Thymus (tissue), 14 donors: Measurements from ENCODE around the gene NUP98. TPM values are rescaled to one million over a fixed set of nuclear protein-coding genes. Genes with fewer than 3 reads are reported as not detected.

Experiments used
- DNase-seq, 9 donors: peaks; one replicate each; pipeline ENCODE4 v3.0.0-alpha.2; 2013; ENCODE audit warnings: low spot score in 9 of 9, low read depth in 6 of 9, missing footprints in 1 of 9
- H3K27ac ChIP-seq, 2 donors: one replicate each; pipeline ENCODE4 v1.5.1; 2013; ENCODE audit warnings: control low read depth in 1 of 2, low read depth in 1 of 2, low read length in 1 of 2, mild to moderate bottlenecking in 1 of 2, moderate library complexity in 1 of 2
- H3K27me3 ChIP-seq, 2 donors: one replicate each; pipeline ENCODE4 v1.5.1; 2013; ENCODE audit warnings: low read length in 1 of 2; ENCODE audit not compliant: control insufficient read depth in 2 of 2, insufficient read depth in 1 of 2
- H3K36me3 ChIP-seq, 2 donors: one replicate each; pipeline ENCODE4 v1.5.1; 2013; ENCODE audit warnings: low read length in 1 of 2, mild to moderate bottlenecking in 1 of 2, moderate library complexity in 1 of 2; ENCODE audit not compliant: control insufficient read depth in 2 of 2, insufficient read depth in 2 of 2
- H3K4me1 ChIP-seq, 2 donors: one replicate each; pipeline ENCODE4 v1.5.1; 2013; ENCODE audit warnings: low read length in 2 of 2; ENCODE audit not compliant: control insufficient read depth in 2 of 2, insufficient read depth in 2 of 2
- H3K4me3 ChIP-seq, 2 donors: one replicate each; pipeline ENCODE4 v1.5.1; 2013; ENCODE audit warnings: low read length in 2 of 2, control low read depth in 1 of 2, mild to moderate bottlenecking in 1 of 2
- H3K9me3 ChIP-seq, 2 donors: one replicate each; pipeline ENCODE4 v1.5.1; 2013; ENCODE audit warnings: low read length in 1 of 2, mild to moderate bottlenecking in 1 of 2; ENCODE audit not compliant: control insufficient read depth in 2 of 2, insufficient read depth in 1 of 2
- WGBS: extraction: QIAGEN DNeasy Blood & Tissue Kit; methylation state at CpG from one replicate; pipeline ENCODE4 v1.1.7; 2013; 5-methylcytosine and 5-hydroxymethylcytosine counted together
- long read RNA-seq, 10 donors: transcript quantifications; one replicate each; lab custom pipeline, GENCODE V29; 2026
- polyA plus RNA-seq: library from polyadenylated mRNA; stranded (reverse); fragments of 200-250 nt; gene quantifications from one replicate; pipeline ENCODE4 v1.2.3, GENCODE V29; 2013
- total RNA-seq: library from RNA; stranded (reverse); fragments of 120-200 nt; gene quantifications from one replicate; pipeline ENCODE4 v1.2.4, GENCODE V29; 2013
- donor health status: healthy.

NUP98 gene
- total RNA-seq (59.0 TPM), polyA plus RNA-seq (23.0 TPM)
- long read RNA-seq, donor 1 = 0 reads
- long read RNA-seq, donor 2 = 0 reads
- long read RNA-seq, donor 3, full-length matches to known transcripts = 2 of 18 reads
- long read RNA-seq, donor 3, partial matches to known transcripts = 16 of 18 reads
- long read RNA-seq, donor 3, other reads (novel, unspliced or antisense) = 0 of 18 reads
- long read RNA-seq, donor 4, partial matches to known transcripts = 29 of 30 reads
- long read RNA-seq, donor 4, other reads (novel, unspliced or antisense) = 0 of 30 reads
- long read RNA-seq, donor 5, full-length matches to known transcripts = 4 of 80 reads
- long read RNA-seq, donor 5, partial matches to known transcripts = 76 of 80 reads
- long read RNA-seq, donor 5, other reads (novel, unspliced or antisense) = 0 of 80 reads
- long read RNA-seq, donor 6, partial matches to known transcripts = 10 of 11 reads
- long read RNA-seq, donor 6, other reads (novel, unspliced or antisense) = 0 of 11 reads
- long read RNA-seq, donor 7, partial matches to known transcripts = 19 of 20 reads
- long read RNA-seq, donor 7, other reads (novel, unspliced or antisense) = 0 of 20 reads
- long read RNA-seq, donor 8, partial matches to known transcripts = 0 of 1 reads
- long read RNA-seq, donor 8, other reads (novel, unspliced or antisense) = 0 of 1 reads
- long read RNA-seq, donor 9, partial matches to known transcripts = 10 of 12 reads
- long read RNA-seq, donor 9, other reads (novel, unspliced or antisense) = 0 of 12 reads
- long read RNA-seq, donor 10, partial matches to known transcripts = 13 of 13 reads
- long read RNA-seq, donor 10, other reads (novel, unspliced or antisense) = 0 of 13 reads

GRCh38 chr11:3797329-3798090, at the start of gene NUP98:
Gene NUP98 (minus strand): TSS chr11:3797554. CDS start chr11:3782117, 15,437 bp downstream.
- Histone ChIP-seq H3K36me3 (peaks cover 14 to 21% of the 10 kb centered on the region in 2 donors), H3K27me3 (no peaks in the 10 kb centered on the region), H3K4me3 (peak within 1 kb of the TSS; percentile 91 to 93), H3K4me1 (peaks cover 7 to 19% of the 10 kb centered on the region in 2 donors), H3K27ac (peak within 1 kb of the TSS; percentile 92 to 96), H3K9me3 (no peaks in the 10 kb centered on the region)
- WGBS = under 1% methylated on average over 86 of the region's 86 CpGs
- peak; percentile 97 to 100 (median 99) for DNase-seq

DNA sequence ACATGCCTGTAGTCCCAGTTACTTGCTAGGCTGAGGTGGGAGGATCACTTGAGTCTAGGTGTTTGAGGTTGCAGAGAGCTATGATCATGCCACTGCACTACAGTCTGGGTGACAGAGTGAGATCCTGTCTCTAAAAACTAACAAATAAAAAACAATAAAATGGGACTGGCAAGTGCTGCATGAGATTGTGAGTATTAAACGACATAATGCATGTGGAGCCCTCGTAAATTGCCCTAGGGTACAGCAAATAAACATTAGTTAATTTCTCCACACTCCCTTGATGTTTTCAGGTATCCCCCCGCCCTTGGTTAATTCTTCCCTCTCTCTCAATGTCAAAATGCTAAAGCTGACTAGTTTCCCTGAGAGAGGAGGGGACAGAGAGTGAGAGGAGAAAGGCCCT, 48.3 kb upstream of the NUP98 start:
- Histone ChIP-seq H3K9me3 (no peaks in the 10 kb centered on the region), H3K4me1 (peaks cover 3 to 25% of the 10 kb centered on the region in 2 donors), H3K27ac (peak overlapping the region; percentile 10 to 61), H3K4me3 (no peak overlapping the region), H3K36me3 (no peaks in the 10 kb centered on the region), H3K27me3 (no peaks in the 10 kb centered on the region)
- no peak for DNase-seq
- 97% methylated on average over 3 of the region's 3 CpGs for WGBS

DNA sequence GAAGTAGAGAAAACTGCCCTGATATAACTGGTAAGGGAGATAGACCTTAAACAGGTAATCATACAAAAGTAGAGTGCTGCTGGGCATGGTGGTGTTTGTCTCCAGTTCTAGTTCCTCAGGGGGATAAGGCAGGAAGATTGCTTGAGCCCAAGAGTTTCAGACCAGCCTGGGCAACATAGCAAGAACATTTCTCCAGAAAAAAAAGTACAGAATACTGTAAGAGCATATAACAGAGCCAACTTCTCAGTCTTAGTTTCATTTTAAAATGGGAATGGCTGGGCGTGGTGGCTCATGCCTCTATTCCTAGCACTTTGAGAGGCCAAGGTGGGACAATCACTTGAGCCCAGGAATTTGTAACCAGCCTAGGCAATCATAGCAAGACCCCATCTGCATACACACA, 47.9 kb upstream of the NUP98 start:
- no peaks in the 10 kb centered on the region for H3K27me3 ChIP-seq
- H3K36me3 ChIP-seq = no peaks in the 10 kb centered on the region
- no peak overlapping the region for H3K4me3 ChIP-seq
- no peaks in the 10 kb centered on the region for H3K9me3 ChIP-seq
- no peak for DNase-seq
- no peak overlapping the region for H3K27ac ChIP-seq
- peaks cover 3 to 25% of the 10 kb centered on the region in 2 donors for H3K4me1 ChIP-seq
- 98% methylated on average over 1 of the region's 1 CpG for WGBS

DNA sequence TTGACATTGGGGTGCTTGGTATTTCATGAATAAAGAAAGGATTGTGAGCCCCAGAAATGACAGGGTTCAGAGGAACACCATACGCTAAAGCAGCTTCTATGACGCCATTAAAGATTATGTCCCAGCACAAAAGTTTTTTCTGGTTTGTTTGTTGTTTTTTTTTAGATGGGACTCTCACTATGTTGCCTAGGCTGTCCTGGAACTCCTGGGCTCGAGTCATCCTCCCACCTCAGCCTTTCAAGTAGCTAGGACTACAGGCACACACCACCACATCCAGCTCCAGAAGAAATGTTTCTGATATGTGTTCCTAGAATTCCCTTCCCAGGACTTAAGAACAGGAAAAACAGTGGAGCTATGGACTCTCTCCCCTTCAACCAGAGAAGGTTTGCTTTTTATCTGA, 46.0 kb upstream of the NUP98 start:
- Histone ChIP-seq H3K4me3 (no peak overlapping the region), H3K9me3 (no peaks in the 10 kb centered on the region), H3K27me3 (no peaks in the 10 kb centered on the region), H3K36me3 (peaks cover 0 to 5% of the 10 kb centered on the region in 2 donors), H3K4me1 (peaks cover 13 to 42% of the 10 kb centered on the region in 2 donors), H3K27ac (no peak overlapping the region)
- WGBS = 96% methylated on average over 3 of the region's 3 CpGs
- no peak for DNase-seq

DNA sequence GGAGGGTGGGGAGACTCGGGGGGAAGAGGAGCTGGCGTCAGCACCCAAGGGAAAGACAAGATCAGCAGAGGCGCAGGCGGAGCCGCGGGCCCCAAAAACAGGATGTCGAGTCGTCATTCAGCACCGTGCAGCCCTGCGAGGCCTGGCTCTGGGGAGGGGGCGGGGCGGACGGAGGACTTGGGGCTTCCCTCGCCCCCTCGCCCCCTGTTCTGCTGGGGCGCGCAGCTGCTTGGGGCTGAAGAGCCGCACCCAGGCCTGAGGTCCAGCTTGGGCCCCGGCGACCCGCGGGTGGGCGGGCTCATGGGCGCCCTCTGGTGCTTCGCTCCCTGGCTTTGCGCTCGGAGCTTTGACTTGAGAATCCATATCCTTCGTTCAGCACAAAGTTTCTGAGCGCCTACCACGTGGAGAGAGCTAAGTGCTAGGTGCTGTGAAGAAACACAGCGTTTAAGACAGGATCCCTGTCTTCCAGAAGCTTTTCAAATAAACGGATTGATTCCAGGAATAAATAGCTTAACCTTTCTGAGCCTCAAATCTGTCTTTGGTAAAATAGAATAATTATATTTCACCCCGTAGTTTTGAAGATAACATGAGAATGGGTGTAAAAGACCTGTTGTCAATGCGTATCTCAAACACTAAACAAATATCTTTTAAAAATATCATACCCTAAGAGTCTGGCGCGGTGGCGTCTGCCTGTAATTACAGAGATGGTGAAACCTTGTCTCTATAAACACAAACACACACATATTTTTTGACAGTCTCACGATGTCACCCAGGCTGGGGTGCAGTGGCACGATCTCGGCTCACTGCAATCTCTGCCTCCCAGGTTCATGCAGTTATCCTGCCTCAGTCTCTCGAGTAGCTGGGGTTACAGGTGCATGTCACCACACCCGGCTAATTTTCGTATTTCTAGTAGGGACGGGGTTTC, 44.3 kb upstream of the NUP98 start:
- Histone ChIP-seq H3K9me3 (no peaks in the 10 kb centered on the region), H3K4me1 (peaks cover 29 to 59% of the 10 kb centered on the region in 2 donors), H3K36me3 (peaks cover 4 to 8% of the 10 kb centered on the region in 2 donors), H3K27ac (peak overlapping the region; percentile 98 to 99), H3K4me3 (peak overlapping the region; percentile 70 to 97), H3K27me3 (no peaks in the 10 kb centered on the region)
- WGBS = 25% methylated on average over 44 of the region's 44 CpGs
- peak in 5 of 9 donors; percentile 78 to 95 (median 85) for DNase-seq

- peaks cover 32 to 64% of the 10 kb centered on the region in 2 donors for H3K4me1 ChIP-seq
- under 1% methylated on average over 42 of the region's 42 CpGs for WGBS
Measured at GRCh38 chr11:3840870-3841425, 43.6 kb upstream of the NUP98 start, which contains the start of gene RHOG. Gene RHOG (minus strand): TSS chr11:3840959. CDS start chr11:3828138, 12,821 bp downstream.

GRCh38 chr11:3840004-3840869, 42.9 kb upstream of the NUP98 start:
- Histone ChIP-seq H3K4me3 (peak overlapping the region; percentile 70 to 97), H3K36me3 (peaks cover 7 to 14% of the 10 kb centered on the region in 2 donors), H3K4me1 (peaks cover 39 to 64% of the 10 kb centered on the region in 2 donors), H3K27me3 (no peaks in the 10 kb centered on the region), H3K9me3 (no peaks in the 10 kb centered on the region), H3K27ac (peak overlapping the region; percentile 98 to 99)
- peak in 2 of 9 donors; percentile 40 to 70 for DNase-seq
- under 1% methylated on average over 46 of the region's 46 CpGs for WGBS

More at GRCh38 chr11:3840870-3841425, 43.6 kb upstream of the NUP98 start, which contains the start of gene RHOG:
- no peaks in the 10 kb centered on the region for H3K27me3 ChIP-seq
- no peaks in the 10 kb centered on the region for H3K9me3 ChIP-seq
- peaks cover 4 to 8% of the 10 kb centered on the region in 2 donors for H3K36me3 ChIP-seq
- peak within 1 kb of the TSS; percentile 70 to 97 for H3K4me3 ChIP-seq
- peak within 1 kb of the TSS; percentile 98 to 99 for H3K27ac ChIP-seq
- peak in 3 of 9 donors; percentile 36 to 77 (median 51) for DNase-seq
